Liver (tissue), 9 donors: Measurements from ENCODE around the gene UBE2E2. TPM values are rescaled to one million over a fixed set of nuclear protein-coding genes. Genes with fewer than 3 reads are reported as not detected.

Experiments
- DNase-seq: peaks from one replicate; pipeline ENCODE4 v3.0.0-alpha.2; 2017; ENCODE audit warnings: low spot score
- H3K27ac ChIP-seq, 2 donors: one replicate each; pipeline ENCODE4 v1.7.0; 2013; ENCODE audit warnings: inconsistent platforms in 2 of 2, low read length in 2 of 2, control low read depth in 1 of 2, low read depth in 1 of 2, mild to moderate bottlenecking in 1 of 2
- H3K27me3 ChIP-seq, 4 donors: one replicate each; pipeline versions ENCODE4 v1.6.1 to v1.7.0; 2013; ENCODE audit warnings: low read length in 3 of 4, inconsistent platforms in 1 of 4, mild to moderate bottlenecking in 1 of 4, moderate library complexity in 1 of 4; ENCODE audit not compliant: control insufficient read depth in 4 of 4, insufficient read depth in 4 of 4
- H3K36me3 ChIP-seq, 4 donors: one replicate each; pipeline versions ENCODE4 v1.6.1 to v1.7.0; 2013; ENCODE audit warnings: low read length in 3 of 4, mild to moderate bottlenecking in 3 of 4, low read depth in 1 of 4, moderate library complexity in 1 of 4; ENCODE audit not compliant: control insufficient read depth in 4 of 4, insufficient read depth in 3 of 4
- H3K4me1 ChIP-seq, 4 donors: one replicate each; pipeline versions ENCODE4 v1.6.1 to v1.7.0; 2013; ENCODE audit warnings: low read length in 3 of 4, mild to moderate bottlenecking in 3 of 4, moderate library complexity in 1 of 4; ENCODE audit not compliant: control insufficient read depth in 4 of 4, insufficient read depth in 4 of 4
- H3K4me3 ChIP-seq, 3 donors: one replicate each; pipeline versions ENCODE4 v1.6.1 to v1.7.0; 2013; ENCODE audit warnings: low read length in 3 of 3, control low read depth in 1 of 3, low read depth in 1 of 3, mild to moderate bottlenecking in 1 of 3
- H3K9ac ChIP-seq, 2 donors: one replicate each; pipeline ENCODE4 v1.7.0; 2013; ENCODE audit warnings: low read length in 2 of 2, mild to moderate bottlenecking in 2 of 2, moderate library complexity in 2 of 2, control low read depth in 1 of 2, low read depth in 1 of 2
- H3K9me3 ChIP-seq, 4 donors: one replicate each; pipeline versions ENCODE4 v1.6.1 to v1.7.0; 2013; ENCODE audit warnings: low read length in 3 of 4; ENCODE audit not compliant: control insufficient read depth in 4 of 4
- CTCF ChIP-seq: fragments of 150-350 bp; IDR thresholded peaks from 2 replicates; pipeline ENCODE4 v1.5.1; 2017; ENCODE audit warnings: improper control_type of control experiment, low read depth, low read length; ENCODE audit not compliant: missing input control
- EGR1 ChIP-seq, 2 donors: IDR thresholded peaks; 2 replicates each; pipeline ENCODE4 v1.6.1; 2016 to 2018; ENCODE audit warnings: antibody characterized with exemption in 2 of 2, low read depth in 2 of 2
- FOXA2 ChIP-seq: IDR thresholded peaks from 2 replicates; pipeline ENCODE4 v1.6.1; 2016; ENCODE audit warnings: antibody characterized with exemption
- HNF4A ChIP-seq, 2 donors: conservative IDR thresholded peaks; 2 replicates each; pipeline ENCODE4 v1.6.1; 2016; ENCODE audit warnings: antibody characterized with exemption in 2 of 2, mild to moderate bottlenecking in 2 of 2
- JUND ChIP-seq, 2 donors: IDR thresholded peaks; 2 replicates each; pipeline ENCODE4 v1.6.1; 2016; ENCODE audit warnings: antibody characterized with exemption in 2 of 2
- RAD21 ChIP-seq, 2 donors: IDR thresholded peaks; 2 replicates each; pipeline ENCODE4 v1.6.1; 2016; ENCODE audit warnings: antibody characterized with exemption in 2 of 2, mild to moderate bottlenecking in 2 of 2
- REST ChIP-seq: IDR thresholded peaks from 2 replicates; pipeline ENCODE4 v1.6.1; 2016; ENCODE audit warnings: antibody characterized with exemption, mild to moderate bottlenecking
- RXRA ChIP-seq, 2 donors: IDR thresholded peaks; 2 replicates each; pipeline ENCODE4 v1.6.1; 2017 to 2018; ENCODE audit warnings: antibody characterized with exemption in 2 of 2, mild to moderate bottlenecking in 1 of 2
- SP1 ChIP-seq: IDR thresholded peaks from 2 replicates; pipeline ENCODE4 v1.6.1; 2018; ENCODE audit warnings: antibody characterized with exemption, mild to moderate bottlenecking
- TAF1 ChIP-seq: conservative IDR thresholded peaks from 2 replicates; pipeline ENCODE4 v1.6.1; 2016; ENCODE audit warnings: antibody characterized with exemption, mild to moderate bottlenecking
- YY1 ChIP-seq: IDR thresholded peaks from 2 replicates; pipeline ENCODE4 v1.6.1; 2016; ENCODE audit warnings: antibody characterized with exemption, mild to moderate bottlenecking
- WGBS: extraction: QIAGEN DNeasy Blood & Tissue Kit; methylation state at CpG from one replicate; pipeline ENCODE4 v1.1.7; 2013; 5-methylcytosine and 5-hydroxymethylcytosine counted together
- polyA plus RNA-seq, 2 donors: library from polyadenylated mRNA; stranded (reverse) in 1 of 2; unstranded in 1 of 2; fragments of 200-250 nt in 1 of 2; fragments of >200 nt in 1 of 2; fragmentation: Nextera tagmentation in 1 of 2; extraction: Ambion mirVana in 1 of 2; gene quantifications; one replicate each; pipeline versions ENCODE4 v1.2.1 to v1.2.3, GENCODE V29; 2013 to 2015
- total RNA-seq, 2 donors: library from RNA; depleted of rRNA; stranded (reverse); fragments of >200 nt; gene quantifications; one replicate each; pipeline ENCODE4 v1.2.3, GENCODE V29; 2014
- TF ChIP-seq, protein P1 (sequence below): IDR thresholded peaks from 2 replicates; pipeline ENCODE4 v1.6.1; 2016; ENCODE audit warnings: antibody characterized with exemption
- TF ChIP-seq, protein P2 (sequence below): IDR thresholded peaks from 2 replicates; pipeline ENCODE4 v1.6.1; 2016; ENCODE audit warnings: antibody characterized with exemption
- donor health status: healthy.
- donor health status: healthy.
- donor health status: healthy.
- donor health status: healthy.
- donor health status: healthy.

The UBE2E2 gene
- total and polyA plus RNA-seq, 4 donors, result 9.0 to 27.8 (median 16.8) TPM

GRCh38 chr3:23169551-23169950 is 33.6 kb upstream of the UBE2E2 start:
- DNase-seq, result no peak
- H3K27ac ChIP-seq, result no peak overlapping the region
- no peaks in the 10 kb centered on the region for H3K36me3 ChIP-seq
- H3K9me3 ChIP-seq, result no peaks in the 10 kb centered on the region
- peaks cover 0 to 2% (median 0%) of the 10 kb centered on the region in 4 donors for H3K27me3 ChIP-seq
- 76% methylated on average over 5 of the region's 5 CpGs for WGBS
- no peak overlapping the region for H3K4me3 ChIP-seq
- H3K4me1 ChIP-seq, result no peaks in the 10 kb centered on the region
- no peak overlapping the region for H3K9ac ChIP-seq
- no peak for TF ChIP-seq HNF4A (conservative IDR thresholded peaks at IDR 0.05)
- TF ChIP-seq, protein P1, sequence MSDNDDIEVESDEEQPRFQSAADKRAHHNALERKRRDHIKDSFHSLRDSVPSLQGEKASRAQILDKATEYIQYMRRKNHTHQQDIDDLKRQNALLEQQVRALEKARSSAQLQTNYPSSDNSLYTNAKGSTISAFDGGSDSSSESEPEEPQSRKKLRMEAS, result no peak
- TF ChIP-seq RAD21 (IDR thresholded peaks at IDR 0.05), result no peak
- TF ChIP-seq, protein P2, sequence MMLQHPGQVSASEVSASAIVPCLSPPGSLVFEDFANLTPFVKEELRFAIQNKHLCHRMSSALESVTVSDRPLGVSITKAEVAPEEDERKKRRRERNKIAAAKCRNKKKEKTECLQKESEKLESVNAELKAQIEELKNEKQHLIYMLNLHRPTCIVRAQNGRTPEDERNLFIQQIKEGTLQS, result no peak
- TF ChIP-seq JUND (IDR thresholded peaks at IDR 0.05), result no peak
- no peak for TF ChIP-seq YY1

GRCh38 chr3:23170291-23170690 is 32.8 kb upstream of the UBE2E2 start:
- Histone ChIP-seq H3K36me3 (no peaks in the 10 kb centered on the region), H3K9me3 (no peaks in the 10 kb centered on the region), H3K4me3 (no peak overlapping the region), H3K9ac (no peak overlapping the region), H3K27ac (no peak overlapping the region), H3K27me3 (no peaks in the 10 kb centered on the region), H3K4me1 (no peaks in the 10 kb centered on the region)
- WGBS, result 79% methylated on average over 2 of the region's 2 CpGs
- no peak for TF ChIP-seq RXRA (IDR thresholded peaks at IDR 0.05)
- TF ChIP-seq FOXA2, result no peak
- TF ChIP-seq EGR1 (IDR thresholded peaks at IDR 0.05; ENCODE audit: low read depth in 2 of 2), result no peak
- no peak for TF ChIP-seq CTCF
- no peak for TF ChIP-seq HNF4A (conservative IDR thresholded peaks at IDR 0.05)
- TF ChIP-seq YY1, result no peak
- TF ChIP-seq SP1, result no peak
- no peak for DNase-seq

DNA sequence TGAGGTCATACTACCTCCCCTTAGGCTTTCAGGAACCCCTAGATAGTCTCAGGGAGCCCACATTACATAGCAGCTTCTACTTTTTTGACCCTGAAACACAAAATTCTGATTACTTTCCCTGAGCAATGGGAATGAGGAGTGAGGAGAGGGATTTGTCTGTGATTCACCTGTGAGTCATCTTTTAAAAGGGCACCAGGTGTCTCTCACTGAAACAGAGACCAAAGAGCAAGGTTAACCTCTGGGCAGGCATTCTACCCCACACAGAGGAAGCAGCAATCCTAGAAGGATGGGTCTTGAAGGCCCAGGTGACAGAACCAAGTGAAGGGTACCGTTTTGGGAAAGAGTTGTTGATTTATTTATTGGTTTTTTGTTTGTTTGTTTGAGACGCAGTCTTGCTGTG is 31.1 kb upstream of the UBE2E2 start:
- 85% methylated on average over 2 of the region's 2 CpGs for WGBS
- no peak for DNase-seq

More for the DNA sequence above, 31.1 kb upstream of the UBE2E2 start:
- H3K9ac ChIP-seq, result no peak overlapping the region
- TF ChIP-seq, protein P1, result no peak
- no peak for TF ChIP-seq TAF1
- TF ChIP-seq REST, result no peak
- no peak overlapping the region for H3K27ac ChIP-seq
- H3K4me1 ChIP-seq, result no peaks in the 10 kb centered on the region
- no peak overlapping the region for H3K4me3 ChIP-seq
- H3K9me3 ChIP-seq, result no peaks in the 10 kb centered on the region
- H3K27me3 ChIP-seq, result no peaks in the 10 kb centered on the region
- no peaks in the 10 kb centered on the region for H3K36me3 ChIP-seq
